ENCODE measurements around the gene ST3GAL3.
"Not testable (repeated sequence)": the region's sequence is repeated elsewhere in the genome, so short reads cannot be mapped to it uniquely, and the experiment has no call there.

ST3GAL3 gene

GRCh38 chr1:43691871-43692815 is 15.2 kb upstream of the ST3GAL3 start:
- in situ Hi-C loops (cut with HindIII; ENCODE audit: low pct_ligation_motif_present, low pct_unique_long_range_greater_than_20kb, low sequenced_read_pairs) = no loop called here
- DNase-seq = no peak

GRCh38 chr1:43693371-43693770 is 14.0 kb upstream of the ST3GAL3 start:
- in situ Hi-C loops (cut with HindIII; ENCODE audit: low pct_ligation_motif_present, low pct_unique_long_range_greater_than_20kb, low sequenced_read_pairs) = no loop called here
- no peak for DNase-seq

GRCh38 chr1:43699281-43699680 is 8.1 kb upstream of the ST3GAL3 start:
- in situ Hi-C loops (cut with HindIII; ENCODE audit: low pct_ligation_motif_present, low pct_unique_long_range_greater_than_20kb, low sequenced_read_pairs) = no loop called here
- no peak for DNase-seq

GRCh38 chr1:43703836-43704235 is 3.5 kb upstream of the ST3GAL3 start:
- in situ Hi-C loops (cut with HindIII; ENCODE audit: low pct_ligation_motif_present, low pct_unique_long_range_greater_than_20kb, low sequenced_read_pairs) = no loop called here

GRCh38 chr1:43704838-43705237 is 2.5 kb upstream of the ST3GAL3 start:
- peak; percentile 5 for DNase-seq
- in situ Hi-C loops (cut with HindIII; ENCODE audit: low pct_ligation_motif_present, low pct_unique_long_range_greater_than_20kb, low sequenced_read_pairs) = no loop called here

More at GRCh38 chr1:43703836-43704235, 3.5 kb upstream of the ST3GAL3 start:
- no peak for DNase-seq

- no peak for DNase-seq
- in situ Hi-C loops (cut with HindIII; ENCODE audit: low pct_ligation_motif_present, low pct_unique_long_range_greater_than_20kb, low sequenced_read_pairs) = no loop called here
Observed at GRCh38 chr1:43705334-43705733, 2.0 kb upstream of the ST3GAL3 start.

GRCh38 chr1:43705982-43706597 is 1.2 kb upstream of the ST3GAL3 start:
- in situ Hi-C loops (cut with HindIII; ENCODE audit: low pct_ligation_motif_present, low pct_unique_long_range_greater_than_20kb, low sequenced_read_pairs) = no loop called here
- DNase-seq = peak; percentile 9

- in situ Hi-C loops (cut with HindIII; ENCODE audit: low pct_ligation_motif_present, low pct_unique_long_range_greater_than_20kb, low sequenced_read_pairs) = no loop called here
- DNase-seq = peak; percentile 21
Observed at GRCh38 chr1:43706598-43707189, 642 bp upstream of the ST3GAL3 start.

GRCh38 chr1:43708002-43708410 is 670 bp downstream of the ST3GAL3 start:
- peak; percentile 64 for DNase-seq
- in situ Hi-C loops (cut with HindIII; ENCODE audit: low pct_ligation_motif_present, low pct_unique_long_range_greater_than_20kb, low sequenced_read_pairs) = no loop called here

GRCh38 chr1:43711049-43711448 is 3.7 kb downstream of the ST3GAL3 start:
- in situ Hi-C loops (cut with HindIII; ENCODE audit: low pct_ligation_motif_present, low pct_unique_long_range_greater_than_20kb, low sequenced_read_pairs) = no loop called here
- peak; percentile 23 for DNase-seq

- DNase-seq = peak; percentile 78
Observed at GRCh38 chr1:43711524-43712386, 4.4 kb downstream of the ST3GAL3 start.

GRCh38 chr1:43716559-43717281 is 9.4 kb downstream of the ST3GAL3 start:
- no peak for DNase-seq
- in situ Hi-C loops (cut with HindIII; ENCODE audit: low pct_ligation_motif_present, low pct_unique_long_range_greater_than_20kb, low sequenced_read_pairs) = no loop called here

More at GRCh38 chr1:43711524-43712386, 4.4 kb downstream of the ST3GAL3 start:
- in situ Hi-C loops (cut with HindIII; ENCODE audit: low pct_ligation_motif_present, low pct_unique_long_range_greater_than_20kb, low sequenced_read_pairs) = no loop called here

GRCh38 chr1:43719063-43719462 is 11.7 kb downstream of the ST3GAL3 start:
- in situ Hi-C loops (cut with HindIII; ENCODE audit: low pct_ligation_motif_present, low pct_unique_long_range_greater_than_20kb, low sequenced_read_pairs) = no loop called here
- DNase-seq = no peak

- in situ Hi-C loops (cut with HindIII; ENCODE audit: low pct_ligation_motif_present, low pct_unique_long_range_greater_than_20kb, low sequenced_read_pairs); DNase-seq: not testable (repeated sequence)
Observed at GRCh38 chr1:43719670-43720419, 12.5 kb downstream of the ST3GAL3 start.

GRCh38 chr1:43722810-43723209 is 15.5 kb downstream of the ST3GAL3 start:
- no peak for DNase-seq
- in situ Hi-C loops (cut with HindIII; ENCODE audit: low pct_ligation_motif_present, low pct_unique_long_range_greater_than_20kb, low sequenced_read_pairs) = no loop called here

- DNase-seq = no peak
- in situ Hi-C loops (cut with HindIII; ENCODE audit: low pct_ligation_motif_present, low pct_unique_long_range_greater_than_20kb, low sequenced_read_pairs) = no loop called here
Observed at GRCh38 chr1:43729816-43730463, 22.6 kb downstream of the ST3GAL3 start.
